GM18861 (cell line): ENCODE data around the gene CRIP2.

Experiments
- ATAC-seq: cut with Tn5 transposase; IDR thresholded peaks from one replicate; pipeline ENCODE4 v1.9.1; 2021; ENCODE audit not compliant: unreplicated experiment

Gene CRIP2

DNA sequence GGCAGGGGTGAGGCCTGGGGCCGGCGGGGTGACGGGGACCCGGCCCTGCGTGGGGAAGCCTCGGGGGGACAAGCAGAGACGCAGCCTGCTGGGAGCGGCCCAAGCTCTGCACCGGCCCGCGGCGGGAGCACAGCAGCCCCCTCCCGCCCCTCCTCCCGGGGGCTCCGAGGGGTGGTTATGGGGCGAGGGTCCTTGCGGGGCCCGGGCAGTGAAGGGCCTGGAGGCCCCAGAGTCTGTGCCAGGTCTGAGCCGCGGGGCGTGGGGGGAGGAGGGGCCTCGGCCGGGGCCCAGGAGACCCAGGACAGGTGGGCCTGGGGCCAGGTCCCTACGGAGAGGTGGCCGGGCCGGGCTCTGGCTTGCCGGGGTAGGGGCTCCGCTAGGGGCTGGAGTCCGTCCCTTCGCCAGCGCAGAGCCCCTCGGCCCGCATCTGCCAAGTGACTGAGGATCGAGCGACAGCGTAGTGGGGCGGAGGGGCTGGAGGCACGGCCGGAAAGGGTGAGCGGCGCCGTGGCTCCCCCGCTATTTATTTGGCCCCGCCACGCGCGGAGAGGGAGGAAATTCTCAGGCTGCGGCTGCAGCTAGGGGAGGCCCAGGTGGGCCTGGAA, 52.3 kb downstream of the CRIP2 start:
- ATAC-seq: no peak

DNA sequence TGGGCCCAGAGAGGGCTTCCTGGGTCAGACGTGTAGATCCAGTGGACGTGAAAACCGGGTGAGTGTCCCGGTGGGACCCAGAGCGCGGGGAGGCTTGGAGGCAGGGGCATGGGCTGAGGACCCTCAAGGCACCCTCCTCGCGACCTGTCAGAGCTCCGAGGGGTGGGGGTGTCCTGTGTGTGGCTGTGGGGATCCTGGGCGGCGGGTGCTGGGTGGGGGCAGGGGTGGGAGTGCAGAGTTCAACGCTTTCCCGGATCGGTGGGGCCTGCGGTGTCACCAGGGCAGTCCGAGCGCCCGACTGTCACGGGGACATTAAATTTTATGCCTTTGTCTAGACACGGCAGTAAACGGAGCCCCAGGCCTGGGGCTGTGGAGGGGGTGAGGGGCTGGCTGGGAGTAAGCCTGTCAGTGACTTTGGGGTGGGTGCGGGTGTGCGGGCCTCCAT, 52.8 kb downstream of the CRIP2 start:
- ATAC-seq: no peak

DNA sequence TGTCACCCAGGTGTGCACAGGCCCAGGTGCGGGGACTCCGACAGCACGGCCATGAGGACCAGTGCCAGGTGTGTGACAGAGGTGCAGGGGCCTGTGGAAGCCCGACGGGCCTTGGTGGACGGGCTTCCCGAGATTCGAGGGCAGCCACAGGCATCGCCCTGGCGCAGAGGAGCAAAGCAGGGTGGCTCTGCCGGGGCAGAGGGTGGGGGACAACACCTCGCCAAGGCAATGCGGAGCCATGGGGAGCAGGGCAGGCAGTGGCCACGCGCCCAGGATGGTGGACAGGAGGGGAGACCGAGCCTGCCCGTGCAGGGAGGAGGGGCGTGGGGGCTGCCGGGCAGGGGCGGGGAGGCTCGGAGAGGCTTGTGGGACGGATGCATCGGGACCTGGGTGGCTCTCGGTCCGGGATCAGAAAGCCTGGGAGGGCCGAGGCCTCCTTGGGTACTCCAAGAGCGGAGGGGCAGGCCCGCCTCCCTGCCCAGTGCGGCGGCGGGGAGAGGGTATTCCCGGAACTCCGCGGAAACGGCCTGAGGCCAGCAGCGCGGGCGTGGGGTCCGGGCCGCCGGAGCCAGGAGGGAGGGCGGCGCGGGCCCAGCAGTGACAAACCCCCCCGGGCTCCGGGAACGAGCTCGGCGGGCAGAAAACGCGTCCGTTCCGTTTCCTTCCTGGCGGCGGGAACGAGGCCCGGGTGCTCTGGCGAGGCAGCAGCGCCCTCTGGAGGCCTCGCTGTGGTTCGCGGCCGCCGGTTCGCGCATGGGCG, 53.4 kb downstream of the CRIP2 start:
- no peak for ATAC-seq

DNA sequence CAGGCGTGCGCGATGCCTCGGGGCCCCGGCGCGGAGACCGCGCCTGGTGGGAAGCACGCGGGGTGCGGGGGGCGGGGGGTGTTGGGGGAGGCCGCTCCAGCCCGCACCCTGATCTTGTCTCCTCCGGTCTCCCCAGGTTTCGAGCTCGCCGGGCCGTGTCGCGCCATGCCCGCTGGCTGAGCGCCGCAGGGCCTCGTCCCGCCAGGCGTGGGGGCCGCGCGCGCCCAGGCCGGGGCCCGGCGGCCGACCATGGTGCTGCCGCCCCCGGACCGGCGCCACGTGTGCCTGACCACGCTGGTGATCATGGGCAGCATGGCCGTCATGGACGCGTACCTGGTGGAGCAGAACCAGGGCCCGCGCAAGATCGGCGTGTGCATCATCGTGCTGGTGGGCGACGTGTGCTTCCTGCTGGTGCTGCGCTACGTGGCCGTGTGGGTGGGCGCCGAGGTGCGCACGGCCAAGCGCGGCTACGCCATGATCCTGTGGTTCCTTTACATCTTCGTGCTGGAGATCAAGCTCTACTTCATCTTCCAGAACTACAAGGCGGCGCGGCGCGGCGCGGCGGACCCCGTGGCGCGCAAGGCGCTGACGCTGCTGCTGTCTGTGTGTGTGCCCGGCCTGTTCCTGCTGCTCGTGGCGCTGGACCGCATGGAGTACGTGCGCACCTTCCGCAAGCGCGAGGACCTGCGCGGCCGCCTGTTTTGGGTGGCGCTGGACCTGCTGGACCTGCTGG, 54.1 kb downstream of the CRIP2 start:
- ATAC-seq: no peak

DNA sequence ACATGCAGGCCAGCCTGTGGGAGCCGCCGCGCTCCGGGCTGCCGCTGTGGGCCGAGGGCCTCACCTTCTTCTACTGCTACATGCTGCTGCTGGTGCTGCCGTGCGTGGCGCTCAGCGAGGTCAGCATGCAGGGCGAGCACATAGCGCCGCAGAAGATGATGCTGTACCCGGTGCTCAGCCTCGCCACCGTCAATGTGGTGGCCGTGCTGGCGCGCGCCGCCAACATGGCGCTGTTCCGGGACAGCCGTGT, 54.6 kb downstream of the CRIP2 start:
- no peak for ATAC-seq
